WTC11 (cell line): ENCODE results near the gene ITPR3.

ENCODE experiments used
- GTF2I ChIP-seq: fragments of 250-450 bp; sonication (Bioruptor Pico); conservative IDR thresholded peaks from 2 replicates; pipeline ENCODE4 v1.4.0; 2021; ENCODE audit warnings: mild to moderate bottlenecking
- ZNF263 ChIP-seq: sonication (generic); formaldehyde crosslinking; IDR thresholded peaks from 2 replicates; pipeline ENCODE4 v1.8.1; 2022; ENCODE audit warnings: low read depth, mild to moderate bottlenecking, moderate library complexity, missing genetic modification reagents
- TF ChIP-seq, protein P1 (sequence below): fragments of 250-450 bp; sonication (Bioruptor Pico); IDR thresholded peaks from 2 replicates; pipeline ENCODE4 v2.1.2; 2022; ENCODE audit warnings: mild to moderate bottlenecking, moderate library complexity
- TF ChIP-seq, protein P2 (sequence below): sonication (generic); formaldehyde crosslinking; conservative IDR thresholded peaks from 2 replicates; pipeline ENCODE4 v1.8.1; 2022; ENCODE audit warnings: mild to moderate bottlenecking, missing genetic modification reagents
- TF ChIP-seq, protein P3 (sequence below): sonication (generic); formaldehyde crosslinking; IDR thresholded peaks from 2 replicates; pipeline ENCODE4 v1.8.0; 2022; ENCODE audit warnings: missing genetic modification reagents
- TF ChIP-seq, protein P4 (sequence below): sonication (generic); formaldehyde crosslinking; IDR thresholded peaks from 2 replicates; pipeline ENCODE4 v1.8.0; 2023; ENCODE audit warnings: missing genetic modification reagents
- TF ChIP-seq, protein P5 (sequence below): fragments of 200-600 bp; IDR thresholded peaks from 2 replicates; pipeline ENCODE4 v1.8.0; 2022; ENCODE audit warnings: antibody characterized with exemption

DNA sequence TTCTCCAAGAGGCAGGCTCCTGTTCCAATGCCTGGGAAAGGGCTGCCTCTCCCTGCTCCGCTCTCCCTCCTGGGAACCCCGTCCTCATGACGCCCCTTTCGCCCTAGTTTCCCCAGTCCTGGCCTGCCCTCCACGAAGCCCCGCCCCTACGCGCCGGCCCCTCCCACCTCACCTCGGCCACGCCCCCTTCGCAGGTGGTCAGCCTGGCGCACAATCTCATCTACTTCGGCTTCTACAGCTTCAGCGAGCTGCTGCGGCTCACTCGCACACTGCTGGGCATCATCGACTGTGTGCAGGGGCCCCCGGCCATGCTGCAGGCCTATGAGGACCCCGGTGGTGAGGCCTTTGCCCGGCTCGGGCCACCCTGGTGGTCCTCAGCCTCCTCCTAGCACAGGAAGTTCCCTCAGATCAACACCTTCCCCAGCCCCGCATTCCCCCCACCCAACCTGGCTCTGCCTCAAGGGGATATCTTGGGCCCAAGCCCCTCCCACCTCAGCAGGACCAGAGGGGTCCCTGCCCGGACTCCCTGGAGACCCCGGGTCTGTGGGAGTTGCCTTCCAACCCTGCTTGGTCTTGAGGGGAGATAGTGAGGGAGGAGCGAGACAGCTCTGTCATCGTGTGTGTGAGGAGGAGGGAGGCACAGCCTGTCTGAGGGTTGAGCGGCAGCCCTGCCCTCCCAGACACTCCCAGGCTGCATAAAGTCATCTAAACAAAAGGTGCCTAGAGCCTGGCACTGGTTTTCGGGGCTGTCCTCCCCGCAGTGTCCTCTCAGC, 50.0 kb downstream of the ITPR3 start:
- TF ChIP-seq, protein P1, sequence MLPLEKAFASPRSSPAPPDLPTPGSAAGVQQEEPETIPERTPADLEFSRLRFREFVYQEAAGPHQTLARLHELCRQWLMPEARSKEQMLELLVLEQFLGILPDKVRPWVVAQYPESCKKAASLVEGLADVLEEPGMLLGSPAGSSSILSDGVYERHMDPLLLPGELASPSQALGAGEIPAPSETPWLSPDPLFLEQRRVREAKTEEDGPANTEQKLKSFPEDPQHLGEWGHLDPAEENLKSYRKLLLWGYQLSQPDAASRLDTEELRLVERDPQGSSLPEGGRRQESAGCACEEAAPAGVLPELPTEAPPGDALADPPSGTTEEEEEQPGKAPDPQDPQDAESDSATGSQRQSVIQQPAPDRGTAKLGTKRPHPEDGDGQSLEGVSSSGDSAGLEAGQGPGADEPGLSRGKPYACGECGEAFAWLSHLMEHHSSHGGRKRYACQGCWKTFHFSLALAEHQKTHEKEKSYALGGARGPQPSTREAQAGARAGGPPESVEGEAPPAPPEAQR (CRISPR knock-in tag): no peak
- TF ChIP-seq, protein P2, sequence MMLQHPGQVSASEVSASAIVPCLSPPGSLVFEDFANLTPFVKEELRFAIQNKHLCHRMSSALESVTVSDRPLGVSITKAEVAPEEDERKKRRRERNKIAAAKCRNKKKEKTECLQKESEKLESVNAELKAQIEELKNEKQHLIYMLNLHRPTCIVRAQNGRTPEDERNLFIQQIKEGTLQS: no peak
- TF ChIP-seq, protein P3, sequence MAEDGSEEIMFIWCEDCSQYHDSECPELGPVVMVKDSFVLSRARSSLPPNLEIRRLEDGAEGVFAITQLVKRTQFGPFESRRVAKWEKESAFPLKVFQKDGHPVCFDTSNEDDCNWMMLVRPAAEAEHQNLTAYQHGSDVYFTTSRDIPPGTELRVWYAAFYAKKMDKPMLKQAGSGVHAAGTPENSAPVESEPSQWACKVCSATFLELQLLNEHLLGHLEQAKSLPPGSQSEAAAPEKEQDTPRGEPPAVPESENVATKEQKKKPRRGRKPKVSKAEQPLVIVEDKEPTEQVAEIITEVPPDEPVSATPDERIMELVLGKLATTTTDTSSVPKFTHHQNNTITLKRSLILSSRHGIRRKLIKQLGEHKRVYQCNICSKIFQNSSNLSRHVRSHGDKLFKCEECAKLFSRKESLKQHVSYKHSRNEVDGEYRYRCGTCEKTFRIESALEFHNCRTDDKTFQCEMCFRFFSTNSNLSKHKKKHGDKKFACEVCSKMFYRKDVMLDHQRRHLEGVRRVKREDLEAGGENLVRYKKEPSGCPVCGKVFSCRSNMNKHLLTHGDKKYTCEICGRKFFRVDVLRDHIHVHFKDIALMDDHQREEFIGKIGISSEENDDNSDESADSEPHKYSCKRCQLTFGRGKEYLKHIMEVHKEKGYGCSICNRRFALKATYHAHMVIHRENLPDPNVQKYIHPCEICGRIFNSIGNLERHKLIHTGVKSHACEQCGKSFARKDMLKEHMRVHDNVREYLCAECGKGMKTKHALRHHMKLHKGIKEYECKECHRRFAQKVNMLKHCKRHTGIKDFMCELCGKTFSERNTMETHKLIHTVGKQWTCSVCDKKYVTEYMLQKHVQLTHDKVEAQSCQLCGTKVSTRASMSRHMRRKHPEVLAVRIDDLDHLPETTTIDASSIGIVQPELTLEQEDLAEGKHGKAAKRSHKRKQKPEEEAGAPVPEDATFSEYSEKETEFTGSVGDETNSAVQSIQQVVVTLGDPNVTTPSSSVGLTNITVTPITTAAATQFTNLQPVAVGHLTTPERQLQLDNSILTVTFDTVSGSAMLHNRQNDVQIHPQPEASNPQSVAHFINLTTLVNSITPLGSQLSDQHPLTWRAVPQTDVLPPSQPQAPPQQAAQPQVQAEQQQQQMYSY: no peak
- TF ChIP-seq GTF2I (CRISPR knock-in tag) (no peak), ZNF263 (no peak)
- TF ChIP-seq, protein P4, sequence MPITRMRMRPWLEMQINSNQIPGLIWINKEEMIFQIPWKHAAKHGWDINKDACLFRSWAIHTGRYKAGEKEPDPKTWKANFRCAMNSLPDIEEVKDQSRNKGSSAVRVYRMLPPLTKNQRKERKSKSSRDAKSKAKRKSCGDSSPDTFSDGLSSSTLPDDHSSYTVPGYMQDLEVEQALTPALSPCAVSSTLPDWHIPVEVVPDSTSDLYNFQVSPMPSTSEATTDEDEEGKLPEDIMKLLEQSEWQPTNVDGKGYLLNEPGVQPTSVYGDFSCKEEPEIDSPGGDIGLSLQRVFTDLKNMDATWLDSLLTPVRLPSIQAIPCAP: no peak
- TF ChIP-seq, protein P5, sequence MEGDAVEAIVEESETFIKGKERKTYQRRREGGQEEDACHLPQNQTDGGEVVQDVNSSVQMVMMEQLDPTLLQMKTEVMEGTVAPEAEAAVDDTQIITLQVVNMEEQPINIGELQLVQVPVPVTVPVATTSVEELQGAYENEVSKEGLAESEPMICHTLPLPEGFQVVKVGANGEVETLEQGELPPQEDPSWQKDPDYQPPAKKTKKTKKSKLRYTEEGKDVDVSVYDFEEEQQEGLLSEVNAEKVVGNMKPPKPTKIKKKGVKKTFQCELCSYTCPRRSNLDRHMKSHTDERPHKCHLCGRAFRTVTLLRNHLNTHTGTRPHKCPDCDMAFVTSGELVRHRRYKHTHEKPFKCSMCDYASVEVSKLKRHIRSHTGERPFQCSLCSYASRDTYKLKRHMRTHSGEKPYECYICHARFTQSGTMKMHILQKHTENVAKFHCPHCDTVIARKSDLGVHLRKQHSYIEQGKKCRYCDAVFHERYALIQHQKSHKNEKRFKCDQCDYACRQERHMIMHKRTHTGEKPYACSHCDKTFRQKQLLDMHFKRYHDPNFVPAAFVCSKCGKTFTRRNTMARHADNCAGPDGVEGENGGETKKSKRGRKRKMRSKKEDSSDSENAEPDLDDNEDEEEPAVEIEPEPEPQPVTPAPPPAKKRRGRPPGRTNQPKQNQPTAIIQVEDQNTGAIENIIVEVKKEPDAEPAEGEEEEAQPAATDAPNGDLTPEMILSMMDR: no peak
